GM12892 (cell line): ENCODE results near the gene RAET1E.
"Not testable (repeated sequence)": the region's sequence is repeated elsewhere in the genome, so short reads cannot be mapped to it uniquely, and the experiment has no call there.

Source experiments
- DNase-seq: peaks from one replicate; pipeline ENCODE4 v3.0.0; 2011; ENCODE audit not compliant: insufficient read length
- FAIRE-seq: peaks from 2 replicates; lab custom pipeline; 2011; peaks lifted over from hg19 to GRCh38; lab: Jason Lieb, UNC
- POLR2A ChIP-seq: IDR thresholded peaks from 2 replicates; pipeline ENCODE4 v1.6.1; 2011; ENCODE audit warnings: low read depth, low read length, control low read depth
- POLR2AphosphoS5 ChIP-seq: IDR thresholded peaks from 2 replicates; pipeline ENCODE4 v1.6.1; 2011; ENCODE audit warnings: low read depth, low read length, control low read depth
- TAF1 ChIP-seq: IDR thresholded peaks from 2 replicates; pipeline ENCODE4 v1.6.1; 2011; ENCODE audit warnings: low read depth, mild to moderate bottlenecking, control low read depth, low read length, borderline replicate concordance

RAET1E gene

DNA sequence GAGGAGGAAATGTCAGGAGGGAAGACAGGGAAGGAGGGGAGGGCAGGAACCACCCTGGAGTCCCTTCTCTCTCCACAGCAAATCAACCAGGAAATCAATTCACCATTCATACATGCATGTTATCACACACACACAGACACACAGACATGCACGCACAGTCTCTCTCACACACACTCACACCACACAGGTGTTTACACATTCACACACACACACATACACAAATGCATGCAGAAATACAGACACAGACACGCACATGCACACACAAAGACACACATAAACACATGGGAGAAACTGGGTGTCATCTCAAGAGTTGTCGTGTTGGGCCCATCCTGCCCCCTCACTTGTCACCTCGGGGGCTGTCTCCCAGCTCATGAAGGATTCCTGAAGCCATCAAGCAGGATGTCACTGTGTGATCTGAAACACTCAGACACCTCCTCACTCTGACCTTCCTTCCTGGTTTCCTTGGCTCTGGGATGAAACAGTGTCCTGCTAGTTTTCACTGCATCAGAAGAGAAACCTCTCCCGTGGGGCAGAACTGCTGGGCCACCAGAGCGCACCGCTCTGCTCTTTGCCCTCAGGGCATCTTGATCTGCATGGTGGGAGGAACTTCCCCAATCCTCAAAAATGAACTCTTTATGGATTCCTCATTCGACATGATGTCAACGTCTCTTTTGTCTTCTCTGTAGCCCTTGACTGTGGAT, 15.8 kb upstream of the RAET1E start:
- FAIRE-seq (no peak), DNase-seq (no peak)
- no peak for TF ChIP-seq TAF1
- TF ChIP-seq POLR2A = no peak
- TF ChIP-seq POLR2AphosphoS5 = no peak

DNA sequence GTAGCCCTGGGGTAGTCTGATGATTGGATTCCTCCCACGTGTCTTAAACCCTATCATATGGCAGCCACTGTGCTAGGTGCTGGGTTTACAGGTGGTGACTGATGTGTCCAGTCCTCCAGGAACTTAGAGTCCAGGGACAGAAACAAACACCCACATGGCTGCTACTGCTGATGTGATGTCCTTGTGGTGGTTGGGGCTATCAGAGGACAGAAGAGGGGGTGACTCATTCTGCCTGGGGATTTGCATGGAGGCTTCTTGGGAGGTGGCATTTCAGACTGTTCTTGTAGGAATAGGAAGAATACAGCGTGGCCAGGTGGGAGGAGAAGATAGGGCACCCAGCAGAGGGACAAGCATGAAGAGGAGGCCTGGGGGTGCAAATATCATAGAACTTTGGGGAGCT, 15.2 kb upstream of the RAET1E start:
- DNase-seq (no peak), FAIRE-seq (no peak)
- no peak for TF ChIP-seq TAF1
- TF ChIP-seq POLR2A = no peak
- no peak for TF ChIP-seq POLR2AphosphoS5

DNA sequence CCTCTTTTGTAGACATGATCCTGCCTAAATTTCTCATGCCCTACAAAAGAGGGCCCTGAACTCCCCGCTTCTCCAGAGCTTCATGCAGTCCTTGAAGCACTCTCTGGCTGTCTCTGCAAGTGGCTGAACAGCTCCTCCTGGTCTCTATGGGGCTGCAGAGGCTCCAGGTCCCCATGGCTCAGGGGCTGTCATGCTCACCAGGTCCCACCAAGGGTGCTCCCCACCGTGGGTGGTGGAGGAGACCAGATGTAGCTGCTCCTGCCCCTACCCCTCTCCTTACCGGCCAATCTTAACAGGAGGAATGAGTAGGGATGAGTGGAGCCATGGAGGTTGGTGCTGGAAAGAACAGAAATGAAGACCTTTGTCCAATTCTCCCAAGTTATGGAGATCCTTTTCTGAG, 14.8 kb upstream of the RAET1E start:
- DNase-seq, FAIRE-seq: not testable (repeated sequence)

DNA sequence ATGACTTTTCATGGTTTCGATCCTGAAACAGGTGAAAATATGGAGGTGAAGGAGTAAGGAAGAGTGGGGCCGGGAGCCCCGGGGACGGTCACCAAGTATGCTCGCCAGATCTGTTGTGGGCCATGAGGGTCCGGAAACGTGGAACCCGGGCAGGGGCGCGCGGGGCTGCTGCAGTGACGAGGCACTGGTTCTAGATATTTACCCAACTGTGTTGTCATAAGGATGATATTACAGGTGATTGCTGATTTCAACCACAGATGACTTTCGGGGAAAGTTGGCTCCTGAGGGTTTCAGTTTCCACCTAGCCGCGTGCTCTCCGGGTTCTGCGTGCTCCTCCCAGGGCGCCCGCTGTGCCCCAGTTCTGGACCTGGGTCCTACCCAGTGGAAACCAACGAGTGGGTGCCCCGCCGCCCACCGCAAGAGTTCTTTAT, 12.8 kb upstream of the RAET1E start:
- no peak for FAIRE-seq

DNA sequence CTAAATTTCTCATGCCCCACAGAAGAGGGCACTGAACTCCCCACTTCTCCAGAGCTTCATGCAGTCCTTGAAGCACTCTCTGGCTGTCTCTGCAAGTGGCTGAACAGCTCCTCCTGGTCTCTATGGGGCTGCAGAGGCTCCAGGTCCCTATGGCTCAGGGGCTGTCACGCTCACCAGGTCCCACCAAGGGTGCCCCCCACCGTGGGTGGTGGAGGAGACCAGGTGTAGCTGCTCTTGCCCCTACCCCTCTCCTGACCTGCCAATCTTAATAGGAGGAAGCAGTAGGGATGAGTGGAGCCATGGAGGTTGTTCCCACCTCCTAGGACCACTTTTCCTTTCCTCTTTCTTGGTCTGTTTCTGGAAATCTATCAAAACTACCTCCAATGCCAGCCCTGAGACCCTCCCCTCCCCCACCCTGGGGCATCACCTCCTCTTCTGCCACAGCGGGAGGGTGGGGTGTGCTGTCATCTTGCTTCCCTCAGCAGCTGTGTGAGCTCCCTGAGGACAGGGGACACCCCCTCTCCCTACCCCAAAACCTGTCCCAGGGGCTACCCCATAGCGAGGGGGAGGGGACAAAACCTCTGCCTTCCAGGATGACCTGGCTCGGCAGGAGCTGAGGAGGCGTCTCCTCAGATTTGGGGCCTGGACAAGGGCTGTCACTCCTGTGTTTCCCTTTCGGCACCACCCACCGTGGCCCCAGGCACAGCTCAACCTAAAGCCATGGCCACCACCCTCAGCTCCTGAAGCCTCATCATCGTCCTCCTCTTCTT, 12.0 kb upstream of the RAET1E start:
- TF ChIP-seq POLR2AphosphoS5 = no peak
- DNase-seq (no peak), FAIRE-seq (no peak)

More for the DNA sequence above, 12.8 kb upstream of the RAET1E start:
- TF ChIP-seq POLR2A = no peak
- no peak for TF ChIP-seq TAF1
- TF ChIP-seq POLR2AphosphoS5 = no peak
- no peak for DNase-seq

DNA sequence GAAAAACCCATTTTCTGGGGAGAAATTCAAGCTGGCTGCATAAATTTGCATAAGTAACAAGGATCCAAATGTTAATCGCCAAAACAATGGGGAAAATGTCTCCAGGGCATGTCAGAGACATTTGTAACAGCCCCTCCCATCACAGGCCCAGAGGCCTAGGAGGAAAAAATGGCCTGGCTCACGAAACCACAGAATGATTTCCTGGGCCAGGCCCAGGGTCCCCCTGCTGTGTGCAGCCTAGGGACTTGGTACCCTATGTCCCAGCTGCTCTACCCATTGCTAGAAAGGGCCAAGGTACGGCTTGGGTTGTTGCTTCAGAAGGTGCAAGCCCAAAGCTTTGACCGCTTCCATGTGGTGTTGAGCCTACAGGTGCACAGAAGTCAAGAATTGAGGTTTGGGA, 10.6 kb upstream of the RAET1E start:
- not testable (repeated sequence) for FAIRE-seq, DNase-seq

DNA sequence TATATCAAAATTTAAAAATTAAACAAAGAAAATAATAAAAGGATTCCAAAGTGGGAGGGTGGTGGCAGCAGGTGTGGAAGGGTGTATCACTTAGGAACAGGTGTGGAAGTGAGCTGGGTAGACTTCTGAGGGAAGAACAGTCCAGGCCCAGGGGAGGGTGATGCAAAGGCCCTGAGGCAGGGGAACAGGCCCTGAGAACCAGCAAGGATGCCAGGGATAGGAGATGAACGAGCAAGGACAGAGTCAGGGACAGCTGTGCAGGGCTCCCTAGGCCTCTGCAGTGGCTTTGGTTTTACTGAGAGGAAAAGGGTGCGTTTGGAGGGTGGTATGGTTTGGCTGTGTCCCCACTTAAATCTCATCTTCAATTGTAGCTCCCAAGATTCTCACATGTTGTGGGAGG, 9.4 kb upstream of the RAET1E start:
- DNase-seq = no peak
- FAIRE-seq = no peak
- TF ChIP-seq TAF1 = no peak
- no peak for TF ChIP-seq POLR2A
- TF ChIP-seq POLR2AphosphoS5 = no peak

DNA sequence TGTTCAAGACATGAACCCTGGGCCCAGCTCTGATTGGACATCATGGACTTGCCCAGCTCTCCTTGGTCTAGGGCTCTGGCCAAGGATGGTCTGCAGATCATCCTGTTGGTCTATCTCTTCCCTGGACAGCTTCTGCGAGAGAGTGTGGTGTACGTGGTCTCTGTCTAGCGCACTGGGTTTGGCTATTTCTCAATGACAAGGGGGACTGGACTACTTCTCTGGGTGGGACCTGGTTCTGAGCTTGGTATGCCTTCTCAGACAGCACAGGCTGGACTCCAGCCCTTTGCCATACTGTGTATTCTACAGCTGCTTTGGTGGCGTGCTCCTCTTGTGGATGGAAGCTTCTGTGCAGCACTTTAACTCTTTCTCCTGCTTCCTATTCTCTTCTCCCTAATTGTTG, 8.5 kb upstream of the RAET1E start:
- TF ChIP-seq TAF1 = no peak
- TF ChIP-seq POLR2AphosphoS5 = no peak
- TF ChIP-seq POLR2A = no peak
- no peak for FAIRE-seq

DNA sequence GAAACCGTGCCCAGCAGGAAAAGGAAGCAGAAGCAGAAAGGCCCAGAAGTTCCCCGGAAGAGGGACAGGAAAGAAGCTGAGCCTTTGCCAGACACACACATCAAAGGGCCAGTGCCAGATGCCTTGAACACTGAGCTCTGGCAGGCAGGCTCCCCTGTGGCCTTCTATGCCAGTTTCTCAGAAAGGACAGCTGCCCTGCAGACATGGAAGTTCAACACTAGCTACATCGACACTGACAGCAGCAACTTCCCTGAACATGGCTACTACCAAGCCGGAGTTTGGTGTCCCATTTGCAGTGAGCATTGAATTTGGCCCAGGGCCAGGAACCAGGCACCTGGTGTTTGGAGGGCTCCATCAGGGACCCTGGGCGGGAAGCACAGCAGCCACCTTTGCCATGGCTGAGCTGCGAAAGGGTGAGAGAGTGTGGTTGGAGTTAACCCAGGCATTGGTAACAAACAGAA, 8.0 kb upstream of the RAET1E start:
- FAIRE-seq = no peak
- no peak for DNase-seq
- TF ChIP-seq TAF1 = no peak
- no peak for TF ChIP-seq POLR2AphosphoS5
- no peak for TF ChIP-seq POLR2A

More for the DNA sequence above, 8.5 kb upstream of the RAET1E start:
- no peak for DNase-seq

DNA sequence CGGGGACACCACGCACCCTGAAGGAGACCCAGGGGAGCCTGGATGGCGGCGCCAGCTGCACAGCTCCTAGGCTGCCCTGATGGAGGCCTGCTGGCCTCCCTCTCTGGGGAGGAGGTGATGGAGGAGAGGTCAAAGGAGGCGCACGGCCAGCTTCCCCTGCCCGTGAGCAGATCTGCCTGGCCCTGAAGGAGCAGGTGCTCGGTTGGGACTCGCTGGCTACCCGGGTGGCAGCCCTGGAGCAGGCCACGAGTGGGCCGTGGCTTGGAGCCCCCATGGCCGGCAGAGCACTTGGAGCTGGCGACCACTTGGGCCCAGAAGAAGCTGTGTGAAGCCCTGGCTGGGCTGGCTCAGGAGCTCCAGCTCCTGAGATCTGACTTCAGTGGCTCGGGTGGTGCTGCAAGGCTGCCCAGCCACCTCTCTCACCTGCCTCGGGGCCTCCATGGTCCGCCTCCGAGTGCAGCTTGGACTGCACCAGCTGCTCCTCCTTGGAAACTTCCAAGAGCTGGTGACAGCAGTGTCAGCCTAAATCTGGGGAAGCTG, 7.5 kb upstream of the RAET1E start:
- DNase-seq = no peak
- FAIRE-seq = no peak
- TF ChIP-seq POLR2A (no peak), POLR2AphosphoS5 (no peak), TAF1 (no peak)

DNA sequence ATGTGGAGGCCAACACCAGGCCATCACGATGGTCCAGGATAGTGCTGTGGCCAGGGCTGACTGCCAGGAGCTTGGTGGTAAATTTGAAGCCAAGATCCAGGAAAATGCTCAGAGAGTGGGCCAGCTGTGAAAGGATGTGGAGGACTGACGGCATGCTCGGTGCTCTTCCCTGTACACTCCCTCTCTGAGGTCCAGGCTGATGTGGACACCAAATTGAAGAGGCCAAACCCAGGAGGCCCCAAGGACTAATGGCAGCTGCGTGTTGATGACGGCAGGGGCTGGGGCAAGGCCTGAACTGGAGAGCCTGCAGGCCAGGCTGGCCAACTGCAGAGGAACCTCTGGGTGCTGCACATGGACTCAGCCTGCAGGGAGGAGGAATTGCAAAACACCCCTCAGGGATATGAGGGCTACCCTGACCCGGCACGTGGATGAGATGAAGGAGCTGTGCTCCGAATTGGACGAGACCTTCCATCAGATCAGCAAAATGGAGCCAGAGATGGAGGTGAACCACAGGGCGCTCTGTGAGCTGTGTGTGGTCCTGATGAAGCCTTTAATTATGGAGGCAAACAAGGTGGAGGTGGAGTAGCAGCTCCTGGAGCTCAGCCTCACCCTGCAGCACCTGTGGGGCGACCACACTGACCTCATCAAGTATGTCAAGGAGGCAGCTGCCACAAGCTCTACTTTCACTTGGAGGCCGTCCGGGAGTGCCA, 6.9 kb upstream of the RAET1E start:
- FAIRE-seq (no peak), DNase-seq (no peak)
- TF ChIP-seq POLR2AphosphoS5 (no peak), TAF1 (no peak), POLR2A (no peak)
